Right hindlimb (tissue), 1 donor: Measurements from ENCODE around the gene SMAD1.

Experiments
- DNase-seq: peaks from one replicate; pipeline ENCODE4 v3.0.0-alpha.2; 2018

Gene SMAD1

GRCh38 chr4:145490361-145490760 is 8.7 kb downstream of the SMAD1 start:
- DNase-seq, result no peak

- DNase-seq, result no peak
These were observed 9.1 kb downstream of the SMAD1 start for GRCh38 chr4:145490796-145491195.

GRCh38 chr4:145492376-145492775 is 10.7 kb downstream of the SMAD1 start:
- no peak for DNase-seq

- DNase-seq, result no peak
These were observed 11.5 kb downstream of the SMAD1 start for GRCh38 chr4:145493166-145493565.

- DNase-seq, result no peak
These were observed 13.1 kb downstream of the SMAD1 start for GRCh38 chr4:145494666-145495270.

- DNase-seq, result no peak
These were observed 14.6 kb downstream of the SMAD1 start for GRCh38 chr4:145496292-145496691.

GRCh38 chr4:145497199-145498149 is 15.8 kb downstream of the SMAD1 start:
- DNase-seq, result no peak

GRCh38 chr4:145498430-145498829 is 16.8 kb downstream of the SMAD1 start:
- no peak for DNase-seq

GRCh38 chr4:145501051-145501660 is 19.5 kb downstream of the SMAD1 start:
- no peak for DNase-seq

- DNase-seq, result no peak
These were observed 21.2 kb downstream of the SMAD1 start for GRCh38 chr4:145502809-145503208.

- DNase-seq, result no peak
These were observed 21.9 kb downstream of the SMAD1 start for GRCh38 chr4:145503486-145504072.

- no peak for DNase-seq
These were observed 24.3 kb downstream of the SMAD1 start for GRCh38 chr4:145505995-145506394.

GRCh38 chr4:145507636-145508035 is 26.0 kb downstream of the SMAD1 start:
- DNase-seq, result no peak

GRCh38 chr4:145511913-145512522 is 30.4 kb downstream of the SMAD1 start:
- no peak for DNase-seq

GRCh38 chr4:145513020-145513621 is 31.5 kb downstream of the SMAD1 start:
- no peak for DNase-seq

- no peak for DNase-seq
These were observed 38.5 kb downstream of the SMAD1 start for GRCh38 chr4:145520172-145520571.

GRCh38 chr4:145521282-145521681 is 39.6 kb downstream of the SMAD1 start:
- no peak for DNase-seq

GRCh38 chr4:145523117-145523516 is 41.5 kb downstream of the SMAD1 start:
- no peak for DNase-seq

- DNase-seq, result no peak
These were observed 42.9 kb downstream of the SMAD1 start for GRCh38 chr4:145524552-145524951.

- peak; percentile 55 for DNase-seq
These were observed 43.7 kb downstream of the SMAD1 start for GRCh38 chr4:145525291-145525740.

- DNase-seq, result no peak
These were observed 46.1 kb downstream of the SMAD1 start for GRCh38 chr4:145527773-145528172.

- no peak for DNase-seq
These were observed 46.9 kb downstream of the SMAD1 start for GRCh38 chr4:145528601-145529000.
